GM19467 (cell line): ENCODE data around the gene BPIFB4.

ENCODE experiments used
- ATAC-seq: cut with Tn5 transposase; IDR thresholded peaks from one replicate; pipeline ENCODE4 v1.9.1; 2021; ENCODE audit warnings: mild to moderate bottlenecking, moderate library complexity; ENCODE audit not compliant: unreplicated experiment

BPIFB4 gene

GRCh38 chr20:33154252-33154651 lies 74.8 kb downstream of the BPIFB4 start:
- ATAC-seq, result no peak

GRCh38 chr20:33158637-33159385 lies 79.4 kb downstream of the BPIFB4 start:
- ATAC-seq, result no peak

DNA sequence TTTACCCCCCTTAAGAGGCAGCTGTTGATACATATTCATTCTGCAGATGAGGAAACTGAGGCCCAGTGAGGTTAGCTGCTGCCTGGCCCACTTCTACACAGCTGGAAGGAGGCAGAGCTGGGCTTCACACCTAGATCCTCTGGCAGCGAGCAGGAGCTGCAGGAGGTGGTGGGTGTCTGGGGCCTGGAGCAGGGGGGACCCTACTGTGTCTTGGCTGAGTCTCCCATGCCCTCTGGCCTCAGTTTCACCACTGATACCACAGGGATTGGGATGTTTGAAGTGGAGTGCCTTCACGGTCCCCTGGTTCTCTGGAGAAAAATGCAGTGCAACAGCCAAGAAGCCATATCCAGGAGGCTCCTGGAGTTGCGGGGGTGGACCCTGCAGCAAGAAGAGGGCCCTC lies 80.3 kb downstream of the BPIFB4 start:
- no peak for ATAC-seq

GRCh38 chr20:33160681-33161080 lies 81.2 kb downstream of the BPIFB4 start:
- no peak for ATAC-seq
